Activated T-helper 17 cell treated with anti-CD3 and anti-CD28 coated beads, Interleukin-2, amount 50 U/mL, for 72 hours (primary cell): ENCODE results near the gene TMCC1. TPM values are rescaled to one million over a fixed set of nuclear protein-coding genes. Genes with fewer than 3 reads are reported as not detected.
"Not testable (repeated sequence)": the region's sequence is repeated elsewhere in the genome, so short reads cannot be mapped to it uniquely, and the experiment has no call there.

Experiments
- ATAC-seq: fragments of 150-1000 bp; cut with Tn5 transposase; replicated peaks from 2 replicates; pipeline ENCODE4 v1.10.0; 2021; ENCODE audit warnings: mild to moderate bottlenecking, moderate library complexity
- H3K27ac Mint-ChIP-seq: one replicate; pipeline ENCODE4 v1.8.0; 2022; ENCODE audit warnings: mixed read lengths
- H3K27me3 Mint-ChIP-seq: one replicate; pipeline ENCODE4 v1.8.0; 2022; ENCODE audit warnings: mixed read lengths
- H3K36me3 Mint-ChIP-seq: one replicate; pipeline ENCODE4 v1.8.0; 2022; ENCODE audit warnings: low read depth, mild to moderate bottlenecking, mixed read lengths
- H3K4me1 Mint-ChIP-seq: one replicate; pipeline ENCODE4 v1.8.0; 2022; ENCODE audit warnings: mixed read lengths
- H3K4me3 Mint-ChIP-seq: one replicate; pipeline ENCODE4 v1.8.0; 2022; ENCODE audit warnings: mild to moderate bottlenecking, mixed read lengths
- H3K9me3 Mint-ChIP-seq: one replicate; pipeline ENCODE4 v1.8.0; 2022; ENCODE audit warnings: mixed read lengths
- total RNA-seq, 2 donors: library from RNA; stranded (reverse); gene quantifications; one replicate each; pipeline ENCODE4 v1.2.3, GENCODE V29; 2022

Gene TMCC1
- total RNA-seq, 2 donors from 2014 or later, result 16.4 to 19.5 TPM

GRCh38 chr3:129617381-129618185 is 275.9 kb downstream of the TMCC1 start:
- H3K27me3 Mint-ChIP-seq, result no peaks in the 10 kb centered on the region
- peak overlapping the region; percentile 67 for H3K27ac Mint-ChIP-seq
- no peak overlapping the region for H3K4me3 Mint-ChIP-seq
- ATAC-seq, result no peak
- H3K9me3 Mint-ChIP-seq, result no peaks in the 10 kb centered on the region
- H3K4me1 Mint-ChIP-seq, result peaks cover 5% of the 10 kb centered on the region
- H3K36me3 Mint-ChIP-seq, result no peaks in the 10 kb centered on the region

- peaks cover 5% of the 10 kb centered on the region for H3K4me1 Mint-ChIP-seq
- H3K27ac Mint-ChIP-seq, result peak overlapping the region; percentile 67
- H3K9me3 Mint-ChIP-seq, result no peaks in the 10 kb centered on the region
- H3K27me3 Mint-ChIP-seq, result no peaks in the 10 kb centered on the region
- no peaks in the 10 kb centered on the region for H3K36me3 Mint-ChIP-seq
- no peak overlapping the region for H3K4me3 Mint-ChIP-seq
- peak; percentile 69 for ATAC-seq
Measured at GRCh38 chr3:129616713-129617112, 276.8 kb downstream of the TMCC1 start.

- no peaks in the 10 kb centered on the region for H3K27me3 Mint-ChIP-seq
- no peak overlapping the region for H3K27ac Mint-ChIP-seq
- no peak for ATAC-seq
- H3K36me3 Mint-ChIP-seq, result no peaks in the 10 kb centered on the region
- H3K9me3 Mint-ChIP-seq, result no peaks in the 10 kb centered on the region
- peaks cover 5% of the 10 kb centered on the region for H3K4me1 Mint-ChIP-seq
- no peak overlapping the region for H3K4me3 Mint-ChIP-seq
Measured at GRCh38 chr3:129616291-129616690, 277.2 kb downstream of the TMCC1 start.

GRCh38 chr3:129615751-129616281 is 277.7 kb downstream of the TMCC1 start:
- Mint-ChIP-seq H3K27ac (no peak overlapping the region), H3K27me3 (no peaks in the 10 kb centered on the region), H3K4me1 (peaks cover 5% of the 10 kb centered on the region), H3K9me3 (no peaks in the 10 kb centered on the region), H3K36me3 (no peaks in the 10 kb centered on the region), H3K4me3 (no peak overlapping the region)
- ATAC-seq, result no peak

GRCh38 chr3:129614927-129615363 is 278.6 kb downstream of the TMCC1 start:
- Mint-ChIP-seq H3K4me3 (no peak overlapping the region), H3K27ac (no peak overlapping the region), H3K27me3 (no peaks in the 10 kb centered on the region), H3K9me3 (no peaks in the 10 kb centered on the region), H3K36me3 (no peaks in the 10 kb centered on the region), H3K4me1 (peaks cover 5% of the 10 kb centered on the region)
- ATAC-seq, result no peak

- no peak overlapping the region for H3K27ac Mint-ChIP-seq
- no peak overlapping the region for H3K4me3 Mint-ChIP-seq
- ATAC-seq, result no peak
- no peaks in the 10 kb centered on the region for H3K36me3 Mint-ChIP-seq
- H3K4me1 Mint-ChIP-seq, result peaks cover 5% of the 10 kb centered on the region
- H3K27me3 Mint-ChIP-seq, result no peaks in the 10 kb centered on the region
- no peaks in the 10 kb centered on the region for H3K9me3 Mint-ChIP-seq
Measured at GRCh38 chr3:129614435-129614834, 279.1 kb downstream of the TMCC1 start.

DNA sequence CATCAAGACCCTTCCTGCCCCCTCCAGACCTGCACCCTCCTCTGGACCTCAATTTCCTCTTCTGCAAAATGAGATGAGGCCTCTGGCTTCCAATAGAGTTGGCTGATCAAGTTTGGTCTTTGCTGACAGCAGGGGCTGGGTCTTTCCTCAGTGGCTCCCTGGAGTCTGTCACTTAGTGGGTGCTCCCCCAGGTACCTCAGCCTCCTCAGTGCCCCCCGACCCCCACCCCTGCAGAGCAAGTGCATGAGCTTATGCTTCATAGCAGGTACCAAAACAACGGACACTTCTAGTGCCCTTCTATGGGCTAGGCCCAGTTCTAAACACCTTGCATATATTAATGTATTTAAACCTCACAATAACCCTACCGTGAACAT is 280.2 kb downstream of the TMCC1 start:
- ATAC-seq, result no peak
- Mint-ChIP-seq H3K4me3 (no peak overlapping the region), H3K36me3 (no peaks in the 10 kb centered on the region), H3K27me3 (no peaks in the 10 kb centered on the region), H3K4me1 (peaks cover under 1% of the 10 kb centered on the region), H3K27ac (no peak overlapping the region), H3K9me3 (no peaks in the 10 kb centered on the region)

DNA sequence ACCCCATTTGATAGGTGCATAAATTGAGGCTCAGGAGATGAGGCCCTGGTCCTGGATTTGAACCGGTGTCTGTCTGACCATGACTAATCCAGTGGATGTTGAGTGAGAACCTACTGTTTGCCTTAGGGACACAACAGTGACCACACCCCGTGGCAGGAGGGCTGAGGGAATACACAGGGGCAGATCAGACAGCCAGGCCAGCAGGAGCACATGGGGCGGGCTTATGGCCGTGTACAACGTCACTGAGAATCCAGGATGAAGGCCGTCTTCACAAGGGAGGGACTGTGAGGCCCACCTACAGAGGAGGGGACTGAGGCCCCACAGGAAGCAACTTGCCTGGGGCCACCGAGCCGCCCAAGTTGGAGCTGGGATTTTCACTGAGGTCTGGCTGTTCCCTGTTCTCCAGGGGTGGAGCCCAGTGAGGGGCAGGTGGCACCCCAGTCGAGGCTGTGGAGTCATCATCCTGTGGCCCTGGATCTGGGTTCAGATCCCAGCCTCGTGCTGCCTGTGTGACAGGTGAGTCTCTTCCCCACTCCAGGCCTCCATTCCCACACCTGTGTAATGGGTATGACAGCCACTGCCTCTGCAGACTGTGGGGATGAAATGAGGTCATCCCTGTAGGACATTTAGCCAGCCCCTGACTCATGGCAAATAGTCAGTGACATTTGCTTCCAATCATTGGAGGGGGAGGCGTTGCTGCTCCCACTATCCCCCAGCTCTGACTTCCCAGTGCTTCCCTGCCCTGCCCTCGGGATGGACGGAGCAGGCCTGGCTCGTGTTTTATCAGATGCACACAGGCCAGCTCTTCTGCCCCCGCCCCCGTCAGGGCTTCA is 280.8 kb downstream of the TMCC1 start:
- Mint-ChIP-seq H3K36me3 (no peaks in the 10 kb centered on the region), H3K9me3 (no peaks in the 10 kb centered on the region), H3K4me1 (no peaks in the 10 kb centered on the region), H3K4me3 (no peak overlapping the region), H3K27me3 (no peaks in the 10 kb centered on the region), H3K27ac (no peak overlapping the region)
- ATAC-seq, result no peak

DNA sequence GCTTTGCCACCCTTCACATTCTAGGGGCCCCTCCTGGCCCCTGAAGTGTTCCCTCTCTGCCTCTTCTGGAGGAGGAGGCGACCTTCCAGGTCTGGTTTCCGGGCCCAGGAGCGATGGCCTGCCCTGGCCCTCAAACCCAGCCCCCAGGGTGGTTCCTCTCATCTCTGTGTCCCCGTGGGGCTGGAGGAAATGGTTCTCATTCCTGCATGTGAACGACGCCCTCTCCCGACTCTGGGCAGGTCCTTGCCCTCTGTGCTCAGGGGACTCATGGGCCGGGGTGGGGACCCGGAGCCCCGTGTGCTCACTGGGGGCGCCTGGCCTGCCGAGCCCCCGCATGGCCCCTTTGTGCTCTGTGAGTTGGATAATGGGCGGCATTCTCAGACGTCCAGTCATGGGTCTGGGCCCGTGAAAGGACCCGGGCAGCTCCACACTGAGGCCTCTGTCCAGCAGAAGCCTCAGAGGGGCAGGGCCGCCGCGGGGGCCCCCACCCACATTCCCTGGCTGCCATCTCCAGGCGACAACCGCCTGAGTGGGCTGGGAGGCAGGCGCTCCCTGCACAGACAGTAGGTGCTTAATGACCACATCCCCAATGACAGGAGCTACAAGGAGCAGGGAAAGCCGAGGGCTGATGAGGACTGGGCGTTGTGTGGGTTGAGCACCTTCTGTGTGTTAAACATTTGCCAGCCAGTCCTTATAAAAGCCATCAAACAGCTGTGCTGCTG is 281.5 kb downstream of the TMCC1 start:
- ATAC-seq, result no peak
- Mint-ChIP-seq H3K4me1 (no peaks in the 10 kb centered on the region), H3K27ac (no peak overlapping the region), H3K36me3 (no peaks in the 10 kb centered on the region), H3K27me3 (no peaks in the 10 kb centered on the region), H3K9me3 (no peaks in the 10 kb centered on the region), H3K4me3 (no peak overlapping the region)

- H3K9me3 Mint-ChIP-seq, result no peaks in the 10 kb centered on the region
- H3K4me1 Mint-ChIP-seq, result no peaks in the 10 kb centered on the region
- no peak for ATAC-seq
- no peak overlapping the region for H3K4me3 Mint-ChIP-seq
- no peaks in the 10 kb centered on the region for H3K36me3 Mint-ChIP-seq
- H3K27me3 Mint-ChIP-seq, result no peaks in the 10 kb centered on the region
- H3K27ac Mint-ChIP-seq, result no peak overlapping the region
Measured at GRCh38 chr3:129611446-129611800, 282.1 kb downstream of the TMCC1 start.

GRCh38 chr3:129610794-129611445 is 282.6 kb downstream of the TMCC1 start:
- H3K4me1 Mint-ChIP-seq, H3K27me3 Mint-ChIP-seq, ATAC-seq, H3K36me3 Mint-ChIP-seq, H3K27ac Mint-ChIP-seq, H3K4me3 Mint-ChIP-seq, H3K9me3 Mint-ChIP-seq: not testable (repeated sequence)

DNA sequence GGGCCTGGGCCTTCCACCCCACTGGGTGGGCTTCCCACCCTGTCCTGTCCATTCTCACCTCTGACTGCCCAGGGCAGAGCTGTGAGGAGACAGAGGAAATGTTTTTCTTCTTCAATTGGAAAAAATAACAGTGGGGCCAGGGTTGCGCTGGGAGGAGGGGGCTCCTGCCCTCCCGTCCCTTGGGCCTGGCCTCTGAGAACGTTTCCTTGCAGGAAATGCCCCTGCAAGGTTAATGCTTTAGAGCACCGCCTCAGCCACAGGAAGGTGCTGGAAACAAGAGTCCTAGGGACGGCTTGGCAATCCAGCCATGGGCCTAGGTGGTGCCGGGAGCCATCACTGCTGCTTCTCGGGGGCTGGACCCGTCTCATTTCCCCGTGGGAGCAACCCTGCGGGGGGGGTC is 283.2 kb downstream of the TMCC1 start:
- Mint-ChIP-seq H3K27me3 (peaks cover 3% of the 10 kb centered on the region), H3K9me3 (no peaks in the 10 kb centered on the region), H3K4me1 (no peaks in the 10 kb centered on the region), H3K36me3 (no peaks in the 10 kb centered on the region), H3K27ac (no peak overlapping the region), H3K4me3 (no peak overlapping the region)
- no peak for ATAC-seq

DNA sequence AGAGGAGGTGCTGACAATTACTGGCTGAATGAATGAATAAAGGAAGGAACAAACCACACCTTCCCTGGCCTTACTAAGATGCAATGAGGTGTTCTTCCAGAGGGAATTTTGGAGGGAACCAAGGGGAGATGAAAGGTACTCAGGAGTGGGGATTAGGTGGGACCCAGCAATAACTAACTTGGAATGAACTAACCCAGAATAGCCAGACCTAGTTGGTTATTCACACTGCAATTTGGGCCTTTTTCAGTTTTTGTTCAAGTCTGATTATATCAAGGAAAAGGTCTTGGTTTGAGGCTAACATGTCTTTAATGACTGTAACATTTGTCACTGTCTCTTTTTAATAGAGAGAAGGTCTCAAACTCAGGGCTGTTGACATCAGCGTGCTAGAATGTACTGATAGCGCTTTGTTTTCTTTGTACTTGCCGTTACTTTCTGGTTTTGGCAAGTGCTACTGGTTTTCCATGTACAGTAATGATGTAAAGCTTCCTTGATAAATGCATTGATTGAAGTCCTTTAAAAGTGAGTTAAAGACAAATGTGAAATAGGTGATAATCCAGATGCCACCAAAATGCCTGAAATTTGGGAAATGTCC is 283.8 kb downstream of the TMCC1 start:
- ATAC-seq, result no peak
- peaks cover 2% of the 10 kb centered on the region for H3K4me1 Mint-ChIP-seq
- H3K9me3 Mint-ChIP-seq, result no peaks in the 10 kb centered on the region
- no peak overlapping the region for H3K4me3 Mint-ChIP-seq
- no peaks in the 10 kb centered on the region for H3K36me3 Mint-ChIP-seq
- H3K27ac Mint-ChIP-seq, result no peak overlapping the region
- H3K27me3 Mint-ChIP-seq, result peaks cover 3% of the 10 kb centered on the region
